Esophagus muscularis mucosa (tissue), 4 donors: ENCODE measurements around the gene ZBTB7C.

Source experiments
- CTCF ChIP-seq, 3 experiments: fragments of 200-600 bp in 2 of 3; fragments of 450-650 bp in 1 of 3; sonication (generic) in 2 of 3; IDR thresholded peaks; one replicate each; pipeline ENCODE4 v1.5.1; 2017 to 2019; ENCODE audit warnings: antibody characterized with exemption in 3 of 3, mild to moderate bottlenecking in 2 of 3, moderate library complexity in 1 of 3
- EP300 ChIP-seq: sonication (generic); formaldehyde crosslinking; IDR thresholded peaks from one replicate; pipeline ENCODE4 v1.6.1; 2017; ENCODE audit warnings: antibody characterized with exemption
- POLR2A ChIP-seq: fragments of 450-650 bp; IDR thresholded peaks from one replicate; pipeline ENCODE4 v1.6.1; 2017; ENCODE audit warnings: antibody characterized with exemption, moderate library complexity, mild to moderate bottlenecking, low read depth

- TF ChIP-seq CTCF (IDR thresholded peaks at IDR 0.05) (no peak), EP300 (no peak), POLR2A (no peak)
Measured at GRCh38 chr18:48116017-48116416, 293.2 kb downstream of the ZBTB7C start.
